ENCODE results near the gene SLC26A11. TPM values are rescaled to one million over a fixed set of nuclear protein-coding genes. Genes with fewer than 3 reads are reported as not detected.
A peak's percentile ranks its signal among the peaks of the same experiment; 100 is the strongest.

SLC26A11 gene
- total RNA-seq, 4 donors from 2014 or later = 7.9 to 19.7 (median 13.7) TPM

DNA sequence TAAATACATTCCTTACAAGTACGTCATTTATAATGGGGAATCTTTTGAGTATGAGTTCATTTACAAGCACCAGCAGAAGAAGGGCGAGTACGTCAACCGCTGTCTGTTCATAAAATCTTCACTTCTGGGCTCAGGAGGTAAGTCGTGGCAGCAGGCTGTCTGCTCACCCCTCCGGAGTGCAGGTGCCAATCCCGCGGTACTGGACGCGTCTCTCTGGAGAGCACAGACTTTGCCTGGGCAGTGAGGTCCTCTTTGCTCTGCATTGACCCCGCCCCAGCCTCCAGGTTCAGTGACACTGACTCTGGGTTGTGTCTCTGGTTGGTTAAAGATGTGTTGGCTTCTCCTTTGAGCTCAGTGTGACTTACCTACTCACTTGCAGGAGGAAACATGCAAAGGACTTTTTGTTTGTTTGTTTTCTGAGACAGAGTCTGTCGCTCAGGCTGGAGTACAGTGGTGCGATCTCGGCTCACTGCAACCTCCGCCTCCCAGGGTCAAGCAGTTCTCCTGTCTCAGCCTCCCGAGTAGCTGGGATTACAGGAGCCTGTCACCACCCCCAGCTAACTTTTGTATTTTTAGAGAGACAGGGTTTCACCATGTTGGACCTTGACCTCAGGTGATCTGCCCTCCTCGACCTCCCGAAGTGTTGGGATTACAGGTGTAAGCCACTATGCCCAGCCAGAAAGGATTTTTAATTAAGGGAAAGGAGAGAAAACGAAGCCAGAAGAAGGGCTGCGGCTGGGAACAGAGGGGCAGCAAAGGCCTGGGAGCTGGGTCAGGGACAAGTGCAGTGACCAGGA is 71.7 kb downstream of the SLC26A11 start:
- no peak for ATAC-seq
- no peak for TF ChIP-seq POLR2AphosphoS5 (IDR thresholded peaks at IDR 0.05)
- TF ChIP-seq, protein P1, sequence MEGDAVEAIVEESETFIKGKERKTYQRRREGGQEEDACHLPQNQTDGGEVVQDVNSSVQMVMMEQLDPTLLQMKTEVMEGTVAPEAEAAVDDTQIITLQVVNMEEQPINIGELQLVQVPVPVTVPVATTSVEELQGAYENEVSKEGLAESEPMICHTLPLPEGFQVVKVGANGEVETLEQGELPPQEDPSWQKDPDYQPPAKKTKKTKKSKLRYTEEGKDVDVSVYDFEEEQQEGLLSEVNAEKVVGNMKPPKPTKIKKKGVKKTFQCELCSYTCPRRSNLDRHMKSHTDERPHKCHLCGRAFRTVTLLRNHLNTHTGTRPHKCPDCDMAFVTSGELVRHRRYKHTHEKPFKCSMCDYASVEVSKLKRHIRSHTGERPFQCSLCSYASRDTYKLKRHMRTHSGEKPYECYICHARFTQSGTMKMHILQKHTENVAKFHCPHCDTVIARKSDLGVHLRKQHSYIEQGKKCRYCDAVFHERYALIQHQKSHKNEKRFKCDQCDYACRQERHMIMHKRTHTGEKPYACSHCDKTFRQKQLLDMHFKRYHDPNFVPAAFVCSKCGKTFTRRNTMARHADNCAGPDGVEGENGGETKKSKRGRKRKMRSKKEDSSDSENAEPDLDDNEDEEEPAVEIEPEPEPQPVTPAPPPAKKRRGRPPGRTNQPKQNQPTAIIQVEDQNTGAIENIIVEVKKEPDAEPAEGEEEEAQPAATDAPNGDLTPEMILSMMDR (IDR thresholded peaks at IDR 0.05) = no peak
- no peak for TF ChIP-seq EP300 (IDR thresholded peaks at IDR 0.05)
- Histone ChIP-seq H3K4me1 (no peaks in the 10 kb centered on the region), H3K27me3 (no peaks in the 10 kb centered on the region), H3K9me3 (no peaks in the 10 kb centered on the region), H3K36me3 (peaks cover 0 to 99% of the 10 kb centered on the region in 2 donors), H3K4me3 (no peak overlapping the region), H3K27ac (no peak overlapping the region)
- WGBS, 2 donors (ENCODE audit: low coverage in 1 of 2) = 88% methylated on average over 16 of the region's 20 CpGs; no CpG with 5 or more reads in 1 of the 2 donors

DNA sequence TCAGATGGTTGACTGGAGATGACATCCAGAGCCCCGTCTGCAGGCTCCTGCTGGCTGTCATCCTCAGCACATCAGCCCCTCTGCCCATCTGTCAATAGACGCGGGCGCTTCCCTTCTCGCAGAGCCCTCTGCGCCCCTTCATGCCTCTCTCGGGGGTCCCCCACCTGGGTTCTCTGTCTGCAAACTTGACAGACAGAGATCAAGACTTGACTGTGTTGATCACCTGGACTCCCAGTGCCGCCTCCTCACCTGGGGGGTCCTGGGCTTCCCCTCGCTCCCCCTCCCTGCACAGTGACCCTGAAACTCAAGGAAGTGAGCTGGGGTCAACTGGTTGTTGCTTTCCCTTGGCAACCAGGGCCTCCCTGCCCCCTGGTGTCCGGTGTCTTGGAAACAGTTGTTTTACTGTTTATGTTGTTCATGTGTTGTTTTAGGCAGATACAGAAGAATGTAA is 72.3 kb downstream of the SLC26A11 start:
- no peaks in the 10 kb centered on the region for H3K9me3 ChIP-seq
- H3K36me3 ChIP-seq = peaks cover 0 to 100% of the 10 kb centered on the region in 2 donors
- ATAC-seq = no peak
- TF ChIP-seq, protein P1 (IDR thresholded peaks at IDR 0.05) = no peak
- TF ChIP-seq EP300 (IDR thresholded peaks at IDR 0.05) (no peak), POLR2AphosphoS5 (IDR thresholded peaks at IDR 0.05) (no peak), POLR2A (IDR thresholded peaks at IDR 0.05) (no peak)
- no peak overlapping the region for H3K27ac ChIP-seq
- WGBS, 2 donors (ENCODE audit: low coverage in 1 of 2) = 53 to 80% methylated on average over 3 of the region's 10 CpGs
- H3K4me1 ChIP-seq = no peaks in the 10 kb centered on the region
- H3K27me3 ChIP-seq = no peaks in the 10 kb centered on the region
- no peak overlapping the region for H3K4me3 ChIP-seq

DNA sequence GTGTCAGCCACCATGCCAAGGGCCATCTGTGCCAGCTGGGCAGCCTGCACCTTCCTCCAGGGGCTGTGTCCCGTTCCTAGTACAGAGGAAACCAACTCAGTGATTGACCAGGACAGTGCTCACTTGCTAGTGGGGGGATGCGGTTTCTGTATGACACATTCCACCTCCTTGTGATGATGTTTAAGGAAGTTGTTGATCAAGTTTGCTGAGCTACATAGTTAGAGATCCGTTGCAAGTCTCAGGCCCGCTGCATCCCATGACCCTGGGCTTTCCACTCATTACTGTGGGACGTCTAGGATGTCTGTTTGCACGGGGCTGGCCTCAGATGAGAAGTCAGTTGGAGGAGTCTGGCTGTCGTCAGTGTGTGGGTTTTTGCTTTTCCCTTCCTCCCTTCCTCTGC is 74.0 kb downstream of the SLC26A11 start:
- Histone ChIP-seq H3K4me1 (no peaks in the 10 kb centered on the region), H3K9me3 (no peaks in the 10 kb centered on the region), H3K36me3 (peaks cover 0 to 100% of the 10 kb centered on the region in 2 donors), H3K27me3 (no peaks in the 10 kb centered on the region), H3K4me3 (no peak overlapping the region), H3K27ac (no peak overlapping the region)
- ATAC-seq = peak; percentile 32
- WGBS, 2 donors (ENCODE audit: low coverage in 1 of 2) = 75 to 78% methylated on average over 5 of the region's 7 CpGs
- no peak for TF ChIP-seq EP300 (IDR thresholded peaks at IDR 0.05)
- TF ChIP-seq, protein P1 (IDR thresholded peaks at IDR 0.05) = no peak
- TF ChIP-seq POLR2AphosphoS5 (IDR thresholded peaks at IDR 0.05) = no peak
- no peak for TF ChIP-seq POLR2A (IDR thresholded peaks at IDR 0.05)

DNA sequence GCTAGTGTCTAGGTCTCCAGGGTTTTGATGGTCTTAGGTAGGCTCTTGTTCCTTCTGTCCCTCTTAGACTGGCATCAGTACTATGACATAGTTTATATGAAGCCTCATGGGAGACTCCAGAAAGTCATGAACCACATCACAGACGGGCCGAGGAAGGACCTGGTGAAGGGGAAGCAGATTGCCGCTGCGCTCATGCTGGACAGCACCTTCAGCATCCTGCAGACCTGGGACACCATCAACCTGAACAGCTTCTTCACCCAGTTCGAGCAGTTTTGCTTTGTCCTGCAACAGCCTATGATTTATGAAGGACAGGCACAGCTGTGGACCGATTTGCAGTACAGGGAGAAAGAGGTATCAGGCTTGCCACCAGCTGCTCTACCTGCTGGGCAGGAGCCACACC is 74.4 kb downstream of the SLC26A11 start:
- no peak overlapping the region for H3K27ac ChIP-seq
- WGBS, 2 donors (ENCODE audit: low coverage in 1 of 2) = 60 to 91% methylated on average over 1 to 5 of the region's 6 CpGs
- ATAC-seq = no peak
- no peaks in the 10 kb centered on the region for H3K9me3 ChIP-seq
- peaks cover 0 to 100% of the 10 kb centered on the region in 2 donors for H3K36me3 ChIP-seq
- no peak for TF ChIP-seq POLR2A (IDR thresholded peaks at IDR 0.05)
- H3K27me3 ChIP-seq = no peaks in the 10 kb centered on the region
- H3K4me1 ChIP-seq = no peaks in the 10 kb centered on the region
- H3K4me3 ChIP-seq = no peak overlapping the region

DNA sequence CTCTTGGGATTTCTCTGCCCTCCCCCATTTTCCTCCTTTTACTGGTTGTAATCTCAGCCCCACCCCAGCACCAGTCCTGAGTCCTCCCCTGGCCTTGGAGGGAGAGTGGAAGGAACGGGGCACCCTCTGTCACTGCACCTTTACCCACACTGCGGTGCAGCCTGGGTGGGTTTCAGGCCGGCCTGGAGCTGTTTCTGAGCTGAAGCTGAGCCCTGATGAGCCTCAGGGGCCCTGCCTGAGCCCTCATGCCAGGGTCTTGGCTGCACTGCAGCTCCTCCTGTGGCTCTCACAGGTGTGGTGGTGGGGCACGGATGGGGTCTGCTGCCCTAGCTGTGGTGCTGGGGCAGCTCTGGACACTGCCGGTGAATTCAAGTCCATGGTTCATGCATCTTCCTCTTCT is 74.9 kb downstream of the SLC26A11 start:
- H3K4me1 ChIP-seq = no peaks in the 10 kb centered on the region
- no CpG with 5 or more reads among the region's 5 CpGs for WGBS, 2 donors (ENCODE audit: low coverage in 1 of 2)
- H3K36me3 ChIP-seq = peaks cover 0 to 100% of the 10 kb centered on the region in 2 donors
- TF ChIP-seq, protein P1 (IDR thresholded peaks at IDR 0.05) = no peak
- TF ChIP-seq POLR2AphosphoS5 (IDR thresholded peaks at IDR 0.05) (no peak), POLR2A (IDR thresholded peaks at IDR 0.05) (no peak), EP300 (IDR thresholded peaks at IDR 0.05) (no peak)
- no peaks in the 10 kb centered on the region for H3K27me3 ChIP-seq
- H3K27ac ChIP-seq = no peak overlapping the region
- ATAC-seq = no peak
- no peak overlapping the region for H3K4me3 ChIP-seq
- no peaks in the 10 kb centered on the region for H3K9me3 ChIP-seq

Measured in gastroesophageal sphincter (tissue), 4 donors.